Stomach smooth muscle (tissue), 2 donors: ENCODE data around the gene ATP6V0D1.

Experiments used
- H3K27ac ChIP-seq: one replicate; pipeline ENCODE4 v1.7.0; 2013; ENCODE audit warnings: mild to moderate bottlenecking, low read length, inconsistent platforms
- H3K27me3 ChIP-seq, 2 donors: one replicate each; pipeline ENCODE4 v1.7.0; 2013; ENCODE audit warnings: low read length in 2 of 2; ENCODE audit not compliant: insufficient read depth in 2 of 2, control insufficient read depth in 1 of 2
- H3K36me3 ChIP-seq, 2 donors: one replicate each; pipeline ENCODE4 v1.7.0; 2013; ENCODE audit warnings: low read length in 2 of 2; ENCODE audit not compliant: control insufficient read depth in 2 of 2, insufficient read depth in 2 of 2
- H3K4me1 ChIP-seq: one replicate; pipeline ENCODE4 v1.7.0; 2013; ENCODE audit warnings: low read length; ENCODE audit not compliant: control insufficient read depth, insufficient read depth
- H3K4me3 ChIP-seq, 2 donors: one replicate each; pipeline ENCODE4 v1.7.0; 2013; ENCODE audit warnings: low read length in 2 of 2
- H3K9ac ChIP-seq, 2 donors: one replicate each; pipeline ENCODE4 v1.7.0; 2013; ENCODE audit warnings: low read length in 2 of 2, mild to moderate bottlenecking in 1 of 2
- H3K9me3 ChIP-seq, 2 donors: one replicate each; pipeline ENCODE4 v1.7.0; 2013; ENCODE audit warnings: low read length in 2 of 2; ENCODE audit not compliant: control insufficient read depth in 2 of 2
- donor health status: healthy.
- donor health status: Pancreatic carcinoma.

Gene ATP6V0D1

DNA sequence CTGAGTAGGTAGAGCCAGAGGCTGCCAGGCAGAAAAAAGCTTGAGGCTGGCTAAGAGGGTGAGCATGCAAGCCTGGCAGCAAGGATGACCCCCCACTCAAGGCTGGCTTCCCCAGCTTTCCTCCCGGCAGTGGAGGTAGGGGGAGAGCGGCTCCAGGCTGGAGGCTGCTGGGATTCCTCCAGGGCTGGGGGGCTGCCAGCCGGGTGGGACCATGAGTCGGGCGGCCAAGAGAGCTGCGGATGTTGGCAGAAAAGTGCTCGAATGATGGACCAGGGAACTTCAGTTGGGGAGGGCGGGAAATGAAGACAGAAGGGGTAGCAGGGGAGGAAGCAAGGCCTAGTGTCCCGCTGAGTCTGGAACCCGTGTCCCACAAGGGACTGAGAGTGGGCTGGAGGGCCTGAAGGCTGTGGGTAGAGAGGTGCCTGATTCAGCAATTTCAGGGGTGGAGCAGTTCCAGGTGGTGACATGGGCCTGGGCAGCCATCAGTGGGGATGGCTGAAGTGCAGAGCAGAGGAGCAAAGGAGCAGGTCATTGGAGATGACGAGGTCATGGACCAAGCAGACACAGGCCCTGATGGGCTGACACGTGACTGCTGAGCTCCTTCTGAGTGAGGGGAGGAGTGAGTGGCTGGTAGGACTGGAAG lies 29.8 kb downstream of the ATP6V0D1 start:
- peaks cover 55% of the 10 kb centered on the region for H3K4me1 ChIP-seq
- H3K9me3 ChIP-seq, result no peaks in the 10 kb centered on the region
- H3K27me3 ChIP-seq, result no peaks in the 10 kb centered on the region
- peaks cover 13 to 19% of the 10 kb centered on the region in 2 donors for H3K36me3 ChIP-seq
- H3K27ac ChIP-seq, result no peak overlapping the region
- H3K4me3 ChIP-seq, result no peak overlapping the region
- H3K9ac ChIP-seq, result peak overlapping the region in 1 of 2 donors; percentile 29

DNA sequence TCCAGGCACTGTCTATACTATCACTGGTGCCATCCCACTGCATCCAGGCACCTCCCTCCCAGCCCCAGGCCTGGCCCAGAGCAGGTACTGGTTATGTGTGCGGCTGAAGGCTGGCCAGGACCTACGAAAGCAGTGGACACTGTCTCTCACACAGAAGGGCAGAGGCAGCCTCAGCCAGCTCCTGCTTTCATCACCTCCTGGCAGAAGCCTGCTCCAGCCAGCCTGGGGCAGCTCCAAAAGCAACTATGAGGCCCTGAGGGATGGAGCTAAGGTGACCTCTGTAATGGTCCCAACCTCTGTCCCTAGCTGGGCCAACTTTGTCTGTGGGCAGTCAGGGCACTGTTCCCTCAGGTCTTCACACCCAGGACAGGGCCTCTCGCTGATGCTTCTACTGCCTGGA lies 31.2 kb downstream of the ATP6V0D1 start:
- Histone ChIP-seq H3K4me3 (no peak overlapping the region), H3K27me3 (no peaks in the 10 kb centered on the region), H3K27ac (no peak overlapping the region), H3K36me3 (peaks cover 13 to 19% of the 10 kb centered on the region in 2 donors), H3K4me1 (peaks cover 70% of the 10 kb centered on the region), H3K9ac (no peak overlapping the region), H3K9me3 (no peaks in the 10 kb centered on the region)

GRCh38 chr16:67449336-67449735 lies 31.6 kb downstream of the ATP6V0D1 start:
- no peak overlapping the region for H3K27ac ChIP-seq
- H3K9me3 ChIP-seq, result no peaks in the 10 kb centered on the region
- peaks cover 13 to 19% of the 10 kb centered on the region in 2 donors for H3K36me3 ChIP-seq
- no peaks in the 10 kb centered on the region for H3K27me3 ChIP-seq
- H3K4me1 ChIP-seq, result peaks cover 73% of the 10 kb centered on the region
- no peak overlapping the region for H3K4me3 ChIP-seq
- no peak overlapping the region for H3K9ac ChIP-seq

GRCh38 chr16:67448580-67448979 lies 32.4 kb downstream of the ATP6V0D1 start:
- Histone ChIP-seq H3K9ac (no peak overlapping the region), H3K4me3 (no peak overlapping the region), H3K4me1 (peaks cover 81% of the 10 kb centered on the region), H3K36me3 (peaks cover 13 to 19% of the 10 kb centered on the region in 2 donors), H3K27me3 (no peaks in the 10 kb centered on the region), H3K9me3 (no peaks in the 10 kb centered on the region), H3K27ac (no peak overlapping the region)

DNA sequence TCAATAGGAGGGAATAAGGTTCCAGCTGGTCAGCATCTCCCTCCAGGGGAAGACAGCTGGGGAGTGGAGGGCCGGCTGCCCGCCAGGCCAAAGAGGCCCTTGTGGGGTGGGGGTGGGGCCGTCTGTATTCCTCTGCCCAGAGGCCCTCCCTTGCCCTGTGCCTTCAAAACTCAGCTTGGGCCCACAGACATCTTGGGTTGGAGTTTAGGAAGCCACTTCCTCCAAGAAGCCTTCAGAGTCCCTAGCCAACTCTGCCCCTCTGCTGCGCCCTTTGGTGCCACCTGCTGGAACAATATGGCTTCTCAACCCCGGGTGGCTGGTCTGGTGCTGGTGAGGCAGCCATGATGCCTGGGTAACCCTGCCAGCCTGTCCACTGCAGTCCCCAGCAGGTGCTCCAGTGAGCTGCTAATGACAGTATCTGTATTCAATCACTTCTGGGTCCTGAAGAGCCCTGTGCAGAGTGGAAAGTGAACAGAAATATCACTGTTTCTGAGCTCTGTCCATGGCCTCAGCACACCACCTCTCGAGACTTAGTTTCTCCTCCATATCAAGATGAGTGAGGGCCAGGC lies 33.4 kb downstream of the ATP6V0D1 start:
- Histone ChIP-seq H3K9ac (no peak overlapping the region), H3K4me3 (no peak overlapping the region), H3K9me3 (no peaks in the 10 kb centered on the region), H3K27ac (no peak overlapping the region), H3K27me3 (no peaks in the 10 kb centered on the region), H3K4me1 (peaks cover 85% of the 10 kb centered on the region), H3K36me3 (peaks cover 10 to 13% of the 10 kb centered on the region in 2 donors)

DNA sequence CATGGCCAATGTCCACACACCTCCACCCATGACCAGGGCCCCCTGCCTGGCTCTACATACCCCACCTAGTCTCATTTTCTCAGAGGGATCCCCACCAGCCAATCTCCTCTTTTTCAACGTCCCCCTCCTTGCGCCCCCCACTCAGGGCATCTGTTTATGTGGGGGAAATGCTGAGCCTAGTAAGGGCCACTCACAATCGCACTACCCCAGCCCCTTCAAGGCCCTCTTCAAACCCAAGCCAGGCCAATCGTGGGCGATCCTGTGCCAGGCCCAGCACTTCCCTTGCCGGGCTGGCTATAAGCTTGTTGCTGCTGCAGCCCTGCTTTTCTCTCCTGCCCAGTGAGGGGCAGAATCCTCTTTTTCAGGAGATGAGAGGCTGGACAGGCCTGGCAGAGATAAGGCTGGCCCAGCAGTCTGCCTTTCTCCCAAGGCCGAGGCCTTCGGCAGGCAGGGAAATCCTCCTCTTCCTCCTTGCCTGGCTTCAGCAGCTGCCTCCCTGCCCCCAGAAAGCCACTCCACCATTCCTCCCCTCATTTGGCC lies 33.9 kb downstream of the ATP6V0D1 start:
- H3K27ac ChIP-seq, result peak overlapping the region; percentile 31

DNA sequence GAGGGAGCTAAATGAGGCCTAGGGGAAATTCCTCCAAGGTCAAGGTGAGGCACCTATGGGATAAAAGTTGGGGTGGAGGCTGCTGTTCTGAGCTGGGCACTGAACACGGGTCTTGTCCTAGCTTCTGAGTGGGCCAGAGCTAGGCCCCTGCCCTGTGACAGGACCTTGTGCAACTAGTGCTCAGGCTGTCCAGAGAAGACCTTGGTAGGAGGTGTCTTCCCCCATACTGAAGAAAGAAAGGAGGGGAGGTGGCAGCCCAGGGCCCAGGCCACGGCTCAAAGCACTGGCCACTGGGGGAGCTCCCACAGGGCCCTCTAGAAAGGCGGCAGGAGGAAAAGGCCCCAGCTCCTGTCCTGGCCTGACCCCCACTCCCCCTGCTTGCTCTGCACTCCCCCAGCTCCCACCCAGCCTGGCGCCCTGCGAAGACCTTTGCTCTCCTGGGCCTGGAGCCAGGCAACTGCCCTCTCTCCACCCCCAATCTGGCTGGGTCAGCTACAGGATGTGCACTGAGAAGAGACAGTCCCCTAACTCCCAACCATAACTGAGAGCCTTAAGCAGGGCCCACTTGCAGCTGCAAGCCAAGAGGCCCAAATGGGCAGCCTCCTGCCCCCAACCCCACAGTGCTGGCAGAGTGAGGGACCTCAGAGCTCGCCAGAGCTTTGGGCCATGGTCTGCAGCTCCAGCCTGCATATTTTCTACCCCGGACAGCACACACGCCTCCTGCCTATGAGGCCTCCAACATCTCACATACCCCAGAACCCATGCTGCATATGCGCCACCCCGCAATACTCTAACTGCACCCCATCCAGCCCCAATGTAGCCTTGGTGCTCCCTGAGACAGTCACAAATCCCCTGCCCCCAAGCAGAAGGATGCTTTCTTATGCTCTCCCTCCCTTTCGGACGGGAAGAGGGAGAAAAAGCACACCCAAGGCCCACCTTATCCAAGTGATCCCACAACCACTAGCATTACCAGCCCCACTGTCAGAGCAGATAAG lies 34.7 kb downstream of the ATP6V0D1 start:
- Histone ChIP-seq H3K27me3 (no peaks in the 10 kb centered on the region), H3K4me3 (peak overlapping the region in 1 of 2 donors; percentile 22), H3K27ac (peak overlapping the region; percentile 31), H3K9me3 (no peaks in the 10 kb centered on the region), H3K36me3 (peaks cover 7 to 8% of the 10 kb centered on the region in 2 donors), H3K4me1 (peaks cover 89% of the 10 kb centered on the region), H3K9ac (peak overlapping the region in 1 of 2 donors; percentile 51)

More for the DNA sequence above, 33.9 kb downstream of the ATP6V0D1 start:
- H3K4me1 ChIP-seq, result peaks cover 87% of the 10 kb centered on the region
- no peaks in the 10 kb centered on the region for H3K27me3 ChIP-seq
- H3K36me3 ChIP-seq, result peaks cover 10 to 12% of the 10 kb centered on the region in 2 donors
- H3K9me3 ChIP-seq, result no peaks in the 10 kb centered on the region
- peak overlapping the region in 1 of 2 donors; percentile 47 for H3K9ac ChIP-seq
- no peak overlapping the region for H3K4me3 ChIP-seq

GRCh38 chr16:67445441-67445912 lies 35.5 kb downstream of the ATP6V0D1 start:
- peaks cover 89% of the 10 kb centered on the region for H3K4me1 ChIP-seq
- no peak overlapping the region for H3K9ac ChIP-seq
- no peak overlapping the region for H3K27ac ChIP-seq
- peaks cover 5 to 8% of the 10 kb centered on the region in 2 donors for H3K36me3 ChIP-seq
- no peaks in the 10 kb centered on the region for H3K9me3 ChIP-seq
- H3K4me3 ChIP-seq, result no peak overlapping the region
- no peaks in the 10 kb centered on the region for H3K27me3 ChIP-seq

DNA sequence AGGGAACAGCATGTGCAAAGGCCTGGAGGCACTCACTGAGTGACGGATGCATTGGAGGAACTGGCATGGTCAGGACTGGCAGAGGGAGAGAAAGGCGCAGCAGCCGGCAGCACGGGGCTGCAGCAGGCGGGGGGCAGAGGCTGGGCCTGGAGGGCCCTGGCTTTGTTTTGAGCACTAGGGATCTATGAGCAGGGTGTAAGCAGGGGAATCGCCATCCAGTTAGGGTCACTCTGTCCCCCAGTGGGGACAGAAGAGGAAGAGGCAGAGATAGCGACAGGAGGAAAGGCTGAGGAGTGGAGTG lies 35.9 kb downstream of the ATP6V0D1 start:
- H3K4me1 ChIP-seq, result peaks cover 86% of the 10 kb centered on the region

GRCh38 chr16:67444259-67445125 lies 36.5 kb downstream of the ATP6V0D1 start:
- peak overlapping the region in 1 of 2 donors; percentile 21 for H3K9ac ChIP-seq
- no peak overlapping the region for H3K27ac ChIP-seq
- H3K9me3 ChIP-seq, result no peaks in the 10 kb centered on the region
- no peaks in the 10 kb centered on the region for H3K27me3 ChIP-seq
- H3K4me1 ChIP-seq, result peaks cover 81% of the 10 kb centered on the region
- no peak overlapping the region for H3K4me3 ChIP-seq
- peaks cover 2 to 7% of the 10 kb centered on the region in 2 donors for H3K36me3 ChIP-seq

More for the DNA sequence above, 35.9 kb downstream of the ATP6V0D1 start:
- no peak overlapping the region for H3K27ac ChIP-seq
- H3K9ac ChIP-seq, result no peak overlapping the region
- no peaks in the 10 kb centered on the region for H3K9me3 ChIP-seq
- H3K27me3 ChIP-seq, result no peaks in the 10 kb centered on the region
- no peak overlapping the region for H3K4me3 ChIP-seq
- H3K36me3 ChIP-seq, result peaks cover 7 to 8% of the 10 kb centered on the region in 2 donors
